ENCODE results near the gene GJC2.

Gene GJC2

GRCh38 chr1:228194921-228195812, 45.4 kb downstream of the GJC2 start:
- no peak for DNase-seq

GRCh38 chr1:228197555-228198147, 47.9 kb downstream of the GJC2 start:
- DNase-seq = no peak

DNA sequence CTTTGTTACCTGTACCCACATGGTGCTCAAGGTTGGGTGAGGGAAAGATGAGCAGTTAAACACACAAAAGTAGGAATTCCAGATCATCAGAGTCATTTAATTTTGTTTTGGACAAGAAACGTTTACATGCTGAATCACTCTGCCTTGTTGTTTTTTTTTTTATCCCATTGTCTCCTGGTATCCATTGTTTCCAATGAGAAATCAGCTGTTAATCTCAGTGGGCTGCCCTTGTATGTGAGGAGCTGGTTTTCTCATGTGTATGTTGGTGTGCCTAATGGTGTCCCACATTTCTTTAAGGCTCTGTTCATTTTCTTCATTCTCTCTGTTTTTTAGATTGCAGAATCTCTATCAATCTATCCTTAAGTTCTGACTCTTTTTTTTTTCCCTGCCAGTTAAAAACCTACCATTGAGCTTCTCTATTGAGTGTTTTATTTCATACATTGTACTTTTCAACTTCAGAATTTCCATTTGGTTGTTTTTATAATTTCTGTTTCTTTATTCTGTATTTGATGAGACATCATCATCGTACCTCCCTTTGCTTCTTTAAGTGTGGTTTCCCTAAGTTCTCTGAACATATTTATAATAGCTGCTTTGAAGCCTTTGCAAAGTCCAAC, 49.4 kb downstream of the GJC2 start:
- DNase-seq = no peak

- DNase-seq = no peak
Observed at GRCh38 chr1:228204958-228205357, 55.2 kb downstream of the GJC2 start.

- DNase-seq = no peak
Observed at GRCh38 chr1:228205526-228206436, 56.1 kb downstream of the GJC2 start.

GRCh38 chr1:228206582-228207351, 57.0 kb downstream of the GJC2 start:
- DNase-seq = no peak

DNA sequence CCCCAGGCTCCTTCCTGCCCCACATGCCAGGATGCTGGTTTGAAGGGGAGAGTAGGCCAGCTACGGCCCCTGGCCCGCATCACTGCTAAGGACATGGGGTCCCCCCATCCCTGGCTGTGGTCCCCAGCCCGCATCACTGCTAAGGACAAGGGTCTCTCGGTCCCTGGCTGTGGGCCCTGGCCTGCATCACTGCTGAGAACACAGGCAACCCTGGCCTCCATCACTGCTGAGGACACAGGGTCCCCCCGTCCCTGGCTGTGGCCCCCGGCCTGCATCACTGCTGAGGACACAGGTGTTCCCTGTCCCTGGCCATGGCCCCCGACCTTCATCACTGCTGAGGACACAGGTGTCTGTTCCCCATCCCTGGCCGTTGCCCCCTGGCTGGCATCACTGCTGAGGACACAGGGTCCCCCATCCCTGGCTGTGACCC, 57.7 kb downstream of the GJC2 start:
- DNase-seq = no peak

DNA sequence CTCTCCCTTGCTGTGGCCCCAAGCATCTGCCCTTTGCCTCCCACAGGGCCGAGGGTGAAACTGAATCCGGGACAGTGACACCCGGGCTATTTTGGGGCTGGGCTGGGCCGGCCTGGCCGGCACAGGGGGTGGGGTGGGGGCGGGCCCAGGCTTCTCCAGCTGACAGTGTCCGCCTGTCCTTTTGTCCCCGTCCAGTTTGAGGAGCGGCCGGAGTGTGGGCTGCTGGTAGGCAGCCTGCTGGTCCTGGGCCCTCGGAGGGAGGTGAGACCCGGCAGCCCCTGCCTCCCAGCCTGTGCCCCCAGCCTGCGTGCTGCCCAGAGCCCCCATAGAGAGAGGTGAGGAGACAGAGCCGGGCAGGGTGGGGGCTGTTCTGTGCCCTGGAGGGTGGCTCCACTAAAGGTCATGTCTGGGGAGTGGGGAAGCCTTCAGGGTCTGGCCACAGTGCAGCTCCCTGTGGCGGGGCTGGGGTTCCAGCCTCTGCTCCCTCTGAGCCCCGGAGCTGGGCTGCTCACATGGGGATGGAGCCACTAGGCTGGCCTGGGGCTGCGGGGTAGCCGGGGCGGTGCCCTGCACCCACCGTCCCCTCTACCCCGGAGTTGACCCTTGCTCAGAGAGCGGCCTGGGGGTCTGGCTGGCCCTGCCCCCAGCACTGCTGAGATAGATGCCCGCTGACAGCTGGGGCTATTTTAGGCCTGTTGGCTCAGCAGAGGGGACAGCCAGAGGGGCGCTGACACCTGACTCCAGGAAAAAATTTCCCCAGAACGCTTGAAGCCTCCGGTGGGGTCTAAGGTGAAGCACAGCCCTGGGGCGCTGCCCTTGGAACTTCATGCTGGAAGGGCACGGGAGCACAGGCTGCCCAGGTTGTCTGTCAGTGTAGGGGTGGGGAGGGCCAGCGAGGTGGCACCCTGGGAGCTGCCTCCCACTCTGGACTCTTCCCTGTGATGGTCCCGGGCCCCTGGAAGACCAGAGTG, 58.4 kb downstream of the GJC2 start, which contains the start of gene OBSCN:
Gene OBSCN (plus strand): TSS at position 194 of the 971 bp plus-strand sequence. CDS start 3,740 bp downstream, outside the sequence.
- DNase-seq = no peak

DNA sequence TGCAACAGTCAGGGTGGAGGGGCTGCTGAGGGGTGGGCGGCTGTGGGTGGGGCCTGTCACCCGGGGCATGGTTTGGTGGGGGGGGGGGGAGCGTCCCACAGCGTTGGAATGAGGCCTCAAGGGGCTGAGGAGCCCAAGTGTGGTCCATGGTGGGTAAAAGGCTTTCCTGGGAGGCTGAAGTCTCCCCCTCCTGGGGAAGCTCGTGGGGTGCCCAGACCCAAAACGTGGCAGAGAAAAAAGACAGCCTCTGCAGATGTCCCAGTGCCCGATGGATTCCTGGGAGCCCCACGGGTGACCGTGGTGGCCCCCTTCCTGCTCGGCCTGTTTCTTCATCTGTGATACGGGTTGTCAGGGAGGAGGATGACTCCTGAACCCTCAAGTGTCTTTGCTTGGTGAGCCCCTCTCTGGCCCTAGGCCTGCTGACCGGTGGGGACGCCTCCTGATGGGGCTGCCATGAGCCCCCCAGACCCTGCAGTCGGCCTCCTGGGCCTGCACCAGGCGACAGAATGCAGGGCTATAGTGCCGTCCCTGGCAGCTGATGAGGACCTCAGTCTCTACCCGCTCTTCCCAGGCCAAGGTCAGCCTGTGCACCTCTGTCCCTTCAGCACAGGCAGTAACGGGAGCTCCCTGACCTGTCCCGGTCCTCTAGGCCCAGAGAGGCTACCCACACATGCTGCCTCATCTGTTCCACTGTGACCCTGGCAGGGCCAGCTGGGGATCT, 59.3 kb downstream of the GJC2 start:
- no peak for DNase-seq
